ENCODE data around the gene SLC36A4.
"Not testable (repeated sequence)": the region's sequence is repeated elsewhere in the genome, so short reads cannot be mapped to it uniquely, and the experiment has no call there.

SLC36A4 gene

DNA sequence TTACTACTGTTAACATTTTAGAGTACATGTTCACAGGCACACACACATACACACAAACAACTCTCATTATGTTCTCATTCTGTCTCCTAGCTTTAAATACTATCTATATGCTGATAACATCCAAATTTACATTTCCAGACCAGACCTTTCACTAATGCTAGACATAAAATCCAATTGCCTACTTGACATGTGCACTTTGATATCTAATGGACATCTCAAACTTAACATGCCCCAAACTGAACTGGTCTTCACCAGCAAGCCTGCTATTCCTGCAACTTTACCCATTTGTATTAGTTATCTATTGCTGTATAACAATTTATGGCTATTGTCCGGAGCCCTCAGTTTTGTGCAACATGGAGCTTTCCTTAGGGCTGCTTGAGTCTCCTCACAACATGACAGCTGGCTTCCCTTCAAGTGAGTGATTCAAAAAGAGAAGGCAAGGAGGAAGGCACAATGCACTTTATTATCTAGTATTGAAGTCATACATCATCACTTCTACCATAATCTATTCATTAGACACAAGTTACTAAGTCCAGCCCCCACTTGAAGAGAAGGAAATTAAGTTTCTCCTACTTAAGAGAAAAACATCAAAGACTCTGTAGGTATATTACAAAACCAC lies 3.0 kb downstream of the SLC36A4 start:
- DNase-seq (ENCODE audit: low spot score) = no peak

DNA sequence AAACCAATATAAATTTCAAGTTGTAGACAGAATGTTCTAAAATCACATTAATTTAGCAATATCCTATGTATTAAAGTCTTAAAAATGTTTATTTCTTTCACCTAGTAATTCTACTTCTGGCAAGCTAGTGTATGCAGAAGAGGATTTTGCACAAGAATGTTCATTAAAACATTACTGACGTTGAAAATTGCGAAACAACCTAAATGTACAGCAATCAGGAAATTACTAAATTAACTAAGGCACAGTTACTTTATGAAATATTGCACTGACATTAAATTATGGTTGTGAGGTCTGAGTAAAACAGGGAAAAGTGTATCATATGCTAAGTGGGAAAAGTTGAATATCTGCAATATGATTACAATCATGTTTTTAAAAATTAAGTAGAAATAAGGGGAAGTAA lies 4.1 kb downstream of the SLC36A4 start:
- no peak for DNase-seq (ENCODE audit: low spot score)

DNA sequence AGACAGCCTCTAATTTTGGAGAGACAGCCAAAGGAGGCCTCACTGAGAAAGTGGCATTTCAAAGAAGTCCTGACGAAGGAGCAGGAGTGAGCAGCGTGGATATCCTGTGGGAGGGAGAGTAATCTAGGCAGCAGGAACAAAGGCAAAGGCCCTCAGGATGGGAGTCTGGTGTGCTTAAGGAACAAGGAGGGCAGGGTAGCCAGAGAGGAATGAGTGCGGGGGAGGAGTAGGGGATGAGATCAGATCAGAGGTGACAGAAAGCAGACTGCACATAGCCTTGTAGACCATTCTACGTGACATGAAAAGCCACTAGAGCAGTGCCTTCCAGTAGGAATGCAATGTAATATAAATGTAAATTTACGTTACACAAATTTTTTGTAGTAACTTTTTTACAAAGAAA lies 5.6 kb downstream of the SLC36A4 start:
- DNase-seq (ENCODE audit: low spot score) = no peak

DNA sequence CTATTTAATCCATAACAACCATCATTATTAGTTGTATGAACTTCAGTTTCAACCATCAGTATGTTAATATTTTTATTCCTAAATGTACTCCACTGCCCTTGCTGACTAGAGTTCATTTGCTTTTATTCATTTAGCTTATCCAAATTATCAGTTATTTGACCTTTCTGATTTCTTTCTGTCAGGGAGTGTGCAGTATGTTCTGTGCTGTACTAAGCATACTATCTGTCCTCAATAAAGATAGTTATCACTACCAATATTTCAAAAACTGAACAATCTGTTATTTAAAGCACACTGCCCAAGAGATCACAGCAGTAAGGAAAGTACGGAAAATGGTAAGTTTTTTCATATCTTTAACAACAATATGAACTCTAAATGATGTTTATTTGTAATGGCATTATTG lies 8.3 kb downstream of the SLC36A4 start:
- no peak for DNase-seq (ENCODE audit: low spot score)

DNA sequence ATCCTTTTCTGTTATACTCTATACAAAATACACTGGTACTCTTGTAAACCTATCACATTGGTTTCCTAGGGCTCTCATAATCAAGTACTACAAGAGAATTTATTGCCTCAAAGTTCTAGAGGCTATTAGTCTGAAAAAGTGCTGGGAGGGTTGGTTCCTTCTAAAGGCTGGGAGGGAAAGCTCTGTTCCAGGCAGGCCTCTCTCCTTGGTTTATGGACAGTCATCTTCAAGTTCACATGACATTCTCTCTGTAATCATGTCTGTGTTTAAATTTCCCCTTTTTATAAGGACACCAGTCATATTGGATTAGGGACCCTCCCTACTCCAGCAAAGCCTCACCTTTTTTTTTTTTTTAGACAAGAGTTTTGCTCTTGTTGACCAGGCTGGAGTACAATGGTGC lies 9.1 kb downstream of the SLC36A4 start:
- DNase-seq (ENCODE audit: low spot score) = no peak

DNA sequence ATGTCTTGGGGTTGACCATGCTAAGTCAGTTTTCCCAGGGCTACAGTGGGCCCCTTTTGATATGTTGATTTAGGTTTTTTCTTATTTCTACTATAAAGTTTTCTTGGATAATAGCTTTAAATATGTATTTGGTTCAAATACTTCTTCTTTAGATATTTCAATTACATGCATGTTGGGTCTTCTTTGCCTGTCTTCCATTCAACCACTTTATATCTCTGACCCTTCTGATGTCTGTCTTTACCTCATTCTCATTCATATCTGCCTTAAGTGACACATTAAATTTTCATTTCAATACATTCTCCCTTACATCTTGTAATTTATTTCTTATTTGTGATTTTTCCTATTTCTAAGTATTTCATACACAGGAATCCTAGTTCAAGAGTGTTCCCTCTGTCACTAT lies 10.5 kb downstream of the SLC36A4 start:
- no peak for DNase-seq (ENCODE audit: low spot score)

DNA sequence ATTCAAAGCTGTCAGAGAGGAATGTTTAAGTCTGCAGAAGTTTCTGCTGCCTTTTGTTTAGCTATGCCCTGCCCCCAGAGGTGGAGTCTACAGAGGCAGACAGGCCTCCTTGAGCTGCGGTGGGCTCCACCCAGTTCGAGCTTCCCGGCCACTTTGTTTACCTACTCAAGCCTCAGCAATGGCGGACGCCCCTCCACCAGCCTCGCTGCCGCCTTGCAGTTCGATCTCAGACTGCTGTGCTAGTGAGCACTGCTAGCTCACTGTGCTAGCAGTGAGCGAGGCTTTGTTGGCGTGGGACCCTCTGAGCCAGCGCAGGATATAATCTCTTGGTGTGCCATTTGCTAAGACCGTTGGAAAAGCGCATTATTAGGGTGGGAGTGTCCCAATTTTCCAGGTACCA lies 19.9 kb downstream of the SLC36A4 start:
- DNase-seq (ENCODE audit: low spot score) = not testable (repeated sequence)

DNA sequence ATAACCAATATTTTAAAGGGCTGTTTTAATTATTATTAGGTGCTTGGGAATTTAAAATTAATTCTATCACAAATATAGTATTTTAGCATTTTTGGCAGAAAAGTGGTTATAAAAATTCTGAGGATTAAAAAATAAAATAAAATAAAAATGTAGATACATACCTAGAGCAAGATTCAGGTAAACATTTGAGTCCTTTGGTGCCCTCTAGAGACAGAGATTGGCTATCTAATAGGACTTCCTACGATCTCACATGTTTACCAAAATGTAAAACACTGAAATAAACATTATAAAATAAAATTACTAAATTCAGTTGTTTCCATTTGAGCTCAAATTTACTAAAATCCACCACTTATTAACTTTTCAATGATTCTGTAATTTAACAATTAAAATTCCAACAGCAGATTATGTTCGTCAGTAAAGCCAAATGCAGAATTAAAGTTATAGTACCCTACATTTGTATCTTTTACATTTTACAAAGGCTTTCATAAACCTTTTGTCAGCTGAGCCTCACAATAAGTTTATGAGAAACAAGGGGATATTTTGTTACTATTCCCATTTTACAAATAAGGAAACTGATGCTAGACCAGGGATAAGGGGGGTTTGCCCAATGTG lies 27.7 kb downstream of the SLC36A4 start:
- no peak for DNase-seq (ENCODE audit: low spot score)

DNA sequence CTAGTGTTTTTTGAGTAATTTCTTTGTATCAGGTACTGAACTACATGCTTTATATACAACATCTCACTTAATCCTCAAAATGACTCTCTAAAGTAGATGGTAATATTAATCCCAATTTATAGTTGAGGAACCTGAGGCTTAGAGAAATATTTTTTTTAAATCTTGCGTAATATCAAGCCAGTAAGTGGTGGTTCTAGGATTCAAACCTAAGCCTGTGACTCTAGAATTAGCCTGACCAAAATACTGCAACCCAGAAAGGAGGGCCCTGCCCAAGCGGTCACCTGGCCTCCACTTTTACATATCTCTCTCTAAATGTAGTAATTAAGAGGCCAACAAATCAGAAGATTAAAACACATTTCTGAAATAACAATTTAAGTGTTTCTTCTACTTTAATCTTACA lies 28.6 kb downstream of the SLC36A4 start:
- no peak for DNase-seq (ENCODE audit: low spot score)

DNA sequence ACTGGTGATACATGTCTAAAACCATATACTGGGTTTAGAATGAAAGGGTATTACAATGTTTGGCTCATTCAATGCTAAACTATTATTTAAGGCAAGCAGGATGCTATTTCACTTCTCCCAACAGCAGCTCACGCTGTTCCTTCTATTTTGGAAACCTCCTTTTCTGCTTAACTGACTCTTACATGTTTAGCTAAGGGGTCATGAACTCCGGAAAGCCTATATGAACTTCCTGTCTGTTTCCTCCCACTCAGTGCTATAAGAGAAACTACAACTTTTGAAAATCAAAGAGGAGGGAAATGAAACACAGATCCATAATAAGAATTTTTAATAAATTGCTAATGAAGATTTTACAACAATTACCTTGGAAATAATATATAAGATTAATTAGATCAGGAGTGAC lies 30.9 kb downstream of the SLC36A4 start:
- no peak for DNase-seq (ENCODE audit: low spot score)

DNA sequence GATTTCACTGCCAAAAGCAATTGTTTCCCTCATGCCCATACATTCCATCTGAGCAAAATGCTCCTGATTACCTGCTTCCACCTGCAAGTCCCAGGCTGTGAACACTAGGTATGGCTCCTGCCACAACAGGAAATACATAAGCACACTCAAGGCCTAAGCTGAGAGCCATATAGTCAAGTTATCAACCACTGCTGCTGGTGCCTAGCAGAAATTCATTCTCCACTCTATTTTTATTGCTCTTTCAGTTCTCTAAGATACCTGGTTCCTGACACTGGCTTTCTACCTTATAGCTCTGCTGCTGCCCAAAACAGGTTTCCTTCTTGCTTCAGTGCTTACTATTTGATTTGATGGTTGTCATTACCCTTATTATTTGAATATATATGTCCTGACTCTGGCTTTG lies 31.6 kb downstream of the SLC36A4 start:
- no peak for DNase-seq (ENCODE audit: low spot score)

DNA sequence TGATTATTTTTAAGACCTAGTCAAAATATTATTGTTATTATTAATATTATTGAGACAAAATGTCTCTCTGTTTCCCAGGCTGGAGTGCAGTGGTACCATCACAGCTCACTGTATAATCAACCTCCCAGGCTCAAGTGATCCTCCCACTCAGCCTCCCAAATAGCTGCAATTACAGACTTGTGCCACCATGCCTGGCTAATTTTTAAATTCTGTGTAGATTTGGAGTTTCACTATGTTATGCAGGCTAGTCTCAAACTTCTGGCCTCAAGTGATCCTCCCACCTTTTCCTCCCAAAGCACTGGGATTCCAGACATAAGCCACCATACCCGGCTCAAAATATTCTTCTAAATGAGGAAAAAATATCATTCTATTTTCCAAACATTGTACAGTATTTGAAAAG lies 37.0 kb downstream of the SLC36A4 start:
- DNase-seq (ENCODE audit: low spot score) = no peak

DNA sequence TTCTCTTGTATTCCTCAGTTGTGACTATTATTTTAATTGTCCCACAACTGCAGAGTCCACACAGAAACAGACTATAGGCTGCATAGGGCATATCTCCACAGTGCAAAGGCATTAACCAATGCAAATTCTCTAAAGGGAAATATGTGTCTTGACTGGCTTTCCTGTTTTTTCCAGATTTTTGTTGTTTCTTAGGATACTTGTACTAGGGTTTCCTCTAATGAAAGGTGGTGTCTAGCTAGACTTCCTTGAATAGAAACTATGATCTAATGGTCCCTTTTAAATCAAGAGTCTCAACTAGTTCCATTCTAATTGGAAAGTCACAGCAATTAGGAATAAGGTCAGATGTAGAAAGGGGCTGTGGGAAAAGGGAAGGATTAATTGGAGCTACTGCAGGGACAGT lies 37.6 kb downstream of the SLC36A4 start:
- DNase-seq (ENCODE audit: low spot score) = no peak

DNA sequence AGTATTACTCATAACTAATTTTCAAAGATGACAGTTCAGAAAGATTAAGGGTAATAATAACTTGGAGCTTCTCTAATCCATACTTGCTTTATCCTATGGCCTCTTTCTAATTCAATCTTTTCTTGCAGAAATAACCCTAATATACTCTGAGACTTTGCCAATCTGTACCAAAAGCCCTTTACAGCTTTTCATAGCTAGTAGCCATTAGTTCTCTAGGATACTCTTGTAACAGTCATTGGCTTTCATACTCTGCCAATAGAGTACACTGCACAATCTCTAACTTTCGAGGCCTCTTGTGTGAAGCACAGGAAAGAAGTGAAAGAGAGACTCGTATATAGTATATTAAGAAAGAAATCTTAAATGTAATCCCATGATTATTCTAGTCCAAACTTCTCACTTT lies 38.1 kb downstream of the SLC36A4 start:
- no peak for DNase-seq (ENCODE audit: low spot score)

DNA sequence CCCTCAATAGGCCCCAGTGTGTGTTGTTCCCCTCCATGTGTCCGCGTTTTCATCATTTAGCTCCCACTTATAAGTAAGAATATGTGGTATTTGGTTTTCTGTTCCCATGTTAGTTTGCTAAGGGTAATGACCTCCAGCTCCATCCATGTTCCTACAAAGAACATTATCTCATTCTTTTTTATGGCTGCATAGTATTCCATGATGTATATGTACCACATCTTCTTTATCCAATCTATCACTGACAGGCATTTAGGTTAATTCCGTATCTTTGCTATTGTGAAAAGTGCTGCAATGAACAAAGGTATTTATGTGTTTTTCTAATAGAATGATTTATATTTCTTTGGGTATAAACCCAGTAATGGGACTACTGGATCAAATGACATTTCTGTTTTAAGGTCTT lies 42.1 kb downstream of the SLC36A4 start:
- no peak for DNase-seq (ENCODE audit: low spot score)

DNA sequence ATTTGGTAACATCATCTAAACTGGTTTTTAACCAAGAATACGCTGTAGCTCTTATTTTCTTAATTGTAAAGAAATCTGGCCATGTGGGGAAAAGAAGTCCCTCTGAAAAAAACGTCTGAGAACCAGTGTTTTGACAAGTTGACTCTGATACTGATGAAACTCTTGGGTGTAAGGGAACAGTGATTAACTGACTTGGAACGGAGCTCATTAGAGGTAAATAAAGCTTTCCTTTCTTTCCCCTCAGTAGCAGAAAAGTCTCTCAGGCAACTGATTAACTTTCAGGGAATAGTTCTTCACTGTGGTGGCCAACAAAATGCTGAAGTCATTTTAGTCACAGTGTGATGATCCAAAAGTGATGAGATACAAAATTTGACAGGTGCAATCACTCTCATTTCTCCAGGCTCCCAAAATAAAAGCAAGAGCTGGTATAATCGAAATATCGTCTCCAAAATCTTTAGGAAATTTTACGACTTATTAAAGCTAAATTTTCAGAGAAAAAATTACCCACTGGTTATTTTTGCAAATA lies 52.3 kb downstream of the SLC36A4 start:
- DNase-seq (ENCODE audit: low spot score) = no peak

DNA sequence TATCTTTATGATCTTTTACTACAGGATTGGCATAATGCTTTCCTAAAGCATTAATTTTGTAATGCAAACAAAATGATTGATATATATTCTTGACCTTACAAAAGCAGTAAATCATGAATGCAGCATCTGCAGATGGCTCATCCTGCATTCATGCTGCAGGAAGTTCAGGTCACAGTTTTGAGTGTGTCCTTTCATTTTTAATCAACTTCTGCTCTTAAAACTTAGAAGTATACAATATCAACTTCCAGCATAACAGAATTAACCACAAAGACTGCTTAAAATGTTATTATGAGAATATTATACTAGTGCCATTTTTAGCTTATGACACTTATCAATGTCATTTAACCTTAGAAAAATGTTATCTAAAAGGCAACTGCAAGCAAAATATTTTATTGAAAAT lies 54.0 kb downstream of the SLC36A4 start:
- no peak for DNase-seq (ENCODE audit: low spot score)

DNA sequence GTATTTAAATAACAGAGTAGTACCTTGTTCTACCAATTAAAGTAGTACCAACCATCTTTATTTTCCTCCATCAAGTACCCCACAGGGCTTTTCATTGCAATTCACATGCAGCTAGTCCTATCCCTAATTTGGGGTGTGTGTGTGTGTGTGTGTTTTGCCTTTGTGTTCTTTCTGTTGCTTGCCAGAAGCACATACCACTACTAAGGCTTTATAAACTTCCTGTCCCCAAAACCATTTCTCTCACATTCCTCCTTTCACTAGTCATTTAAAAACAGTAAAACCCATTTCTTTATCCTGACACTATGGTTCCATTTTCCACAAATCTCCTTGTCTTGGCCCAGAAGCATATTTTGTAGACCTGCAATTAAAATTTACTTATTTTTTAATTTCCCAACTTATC lies 54.6 kb downstream of the SLC36A4 start:
- no peak for DNase-seq (ENCODE audit: low spot score)

DNA sequence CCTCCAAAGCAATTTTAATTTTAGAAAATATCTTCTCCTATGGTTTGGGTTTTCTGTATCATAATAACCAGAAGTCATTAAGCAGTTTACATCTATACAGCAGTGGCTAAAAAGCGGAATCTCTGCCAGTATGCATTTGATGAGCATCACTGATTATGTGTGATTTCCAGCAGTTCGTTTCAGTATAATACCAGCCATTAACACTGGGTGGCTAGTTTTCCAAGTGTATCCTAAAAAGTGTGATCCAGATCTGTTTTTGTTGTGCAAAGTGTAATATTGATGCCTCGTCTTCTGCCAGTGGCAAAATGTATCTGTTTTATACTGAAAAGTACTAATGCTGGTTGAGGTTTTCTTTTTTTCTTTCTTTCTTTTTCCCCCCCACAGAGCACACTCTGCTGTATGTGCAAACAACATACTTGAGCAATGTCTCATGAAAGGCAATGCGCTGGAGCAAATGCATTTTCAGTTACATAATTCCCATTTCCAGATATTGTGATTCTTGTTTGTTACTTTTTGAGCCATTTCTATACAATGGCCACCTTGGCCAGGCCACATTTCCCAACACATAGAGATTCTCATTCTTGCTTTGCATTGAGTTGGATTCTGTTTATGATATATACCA lies 64.2 kb downstream of the SLC36A4 start:
- DNase-seq (ENCODE audit: low spot score) = no peak

DNA sequence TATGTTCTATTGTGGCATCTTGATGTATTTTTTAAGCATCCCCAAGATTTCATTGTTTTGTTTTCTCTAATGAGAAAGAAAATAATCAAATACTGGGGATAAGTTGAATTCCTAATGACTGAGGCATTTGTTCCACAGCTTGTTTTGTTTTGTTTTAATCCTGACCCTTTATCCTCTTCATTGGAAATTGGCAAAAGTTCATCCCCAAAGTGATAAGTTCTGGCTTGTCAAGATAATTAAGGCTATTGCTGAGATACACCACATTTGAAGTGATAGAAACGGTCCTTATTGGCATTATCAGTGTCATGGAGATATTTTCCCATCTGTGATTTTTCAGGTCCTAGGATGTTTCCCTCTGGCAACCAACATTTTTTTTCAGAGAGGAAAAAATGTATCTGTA lies 65.0 kb downstream of the SLC36A4 start:
- no peak for DNase-seq (ENCODE audit: low spot score)

DNA sequence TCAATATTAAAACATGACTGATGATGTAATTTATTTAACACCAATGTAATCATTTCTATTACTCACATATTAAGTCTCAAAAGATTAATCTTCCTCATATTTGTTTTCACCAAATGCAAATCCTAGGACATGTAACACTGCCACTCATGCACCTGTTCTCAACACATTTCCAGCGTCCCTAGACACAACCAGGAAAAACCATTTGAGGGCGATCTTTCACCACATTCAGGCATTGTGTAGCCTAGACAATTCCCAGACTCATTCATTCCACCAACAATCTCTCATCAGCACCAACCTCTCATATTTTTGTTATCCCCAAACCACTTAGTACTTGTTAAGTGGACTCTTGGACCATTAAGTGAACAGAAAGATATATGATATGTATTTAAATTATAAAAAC lies 66.1 kb downstream of the SLC36A4 start:
- no peak for DNase-seq (ENCODE audit: low spot score)

DNA sequence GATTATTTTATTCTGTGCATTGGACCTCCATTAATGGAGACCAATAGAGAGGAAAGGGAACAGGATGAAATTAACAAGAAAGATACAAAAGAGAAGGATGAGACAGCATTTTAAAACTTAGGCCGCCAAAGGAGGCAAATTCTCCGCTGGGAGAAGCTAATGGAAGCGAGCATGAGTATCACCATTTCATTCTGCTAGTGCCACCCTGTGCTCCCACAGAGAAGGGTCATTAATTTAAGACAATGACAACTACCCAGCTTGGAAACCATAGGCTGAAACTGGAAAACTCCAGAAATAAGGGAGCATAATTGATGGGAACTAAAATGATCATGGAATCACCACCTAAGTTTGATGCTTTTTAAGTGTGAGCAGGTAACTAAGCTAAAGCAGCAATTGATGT lies 69.2 kb downstream of the SLC36A4 start:
- DNase-seq (ENCODE audit: low spot score) = no peak

DNA sequence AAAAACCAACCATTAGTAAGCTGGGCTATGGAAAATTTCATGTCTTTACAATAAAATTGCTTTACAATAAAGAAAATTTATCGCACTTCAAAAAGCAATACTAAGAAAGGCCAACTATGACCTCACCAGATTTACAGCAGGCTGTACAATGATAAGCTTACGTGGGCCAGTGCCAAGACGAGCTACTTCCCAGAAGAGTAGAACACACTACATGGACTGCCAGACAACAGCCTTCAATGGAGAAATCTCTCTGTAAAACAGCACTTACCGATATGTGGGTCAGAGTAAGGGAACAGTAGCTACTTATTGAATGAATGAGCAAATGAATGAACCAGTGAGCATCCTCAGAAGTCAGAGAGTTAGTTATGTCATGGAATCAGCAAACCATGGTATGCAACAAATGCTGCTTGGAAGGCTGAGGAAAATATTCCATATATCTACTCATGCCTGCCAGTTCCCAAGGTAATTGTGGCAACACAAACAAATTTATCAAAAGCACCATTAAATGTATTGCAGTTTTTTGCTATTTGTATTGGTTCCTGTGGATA lies 74.4 kb downstream of the SLC36A4 start:
- DNase-seq (ENCODE audit: low spot score) = no peak
